ENCODE data around the gene CCDC106.

- TF ChIP-seq, protein P1, sequence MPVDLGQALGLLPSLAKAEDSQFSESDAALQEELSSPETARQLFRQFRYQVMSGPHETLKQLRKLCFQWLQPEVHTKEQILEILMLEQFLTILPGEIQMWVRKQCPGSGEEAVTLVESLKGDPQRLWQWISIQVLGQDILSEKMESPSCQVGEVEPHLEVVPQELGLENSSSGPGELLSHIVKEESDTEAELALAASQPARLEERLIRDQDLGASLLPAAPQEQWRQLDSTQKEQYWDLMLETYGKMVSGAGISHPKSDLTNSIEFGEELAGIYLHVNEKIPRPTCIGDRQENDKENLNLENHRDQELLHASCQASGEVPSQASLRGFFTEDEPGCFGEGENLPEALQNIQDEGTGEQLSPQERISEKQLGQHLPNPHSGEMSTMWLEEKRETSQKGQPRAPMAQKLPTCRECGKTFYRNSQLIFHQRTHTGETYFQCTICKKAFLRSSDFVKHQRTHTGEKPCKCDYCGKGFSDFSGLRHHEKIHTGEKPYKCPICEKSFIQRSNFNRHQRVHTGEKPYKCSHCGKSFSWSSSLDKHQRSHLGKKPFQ (tag by site-specific recombination; IDR thresholded peaks at IDR 0.05): no peak
- TF ChIP-seq CTCF (tag by site-specific recombination; IDR thresholded peaks at IDR 0.05) (no peak), REST (tag by site-specific recombination; IDR thresholded peaks at IDR 0.05) (no peak)
These were observed 51.2 kb downstream of the CCDC106 start for GRCh38 chr19:55699221-55699620.
